Adrenal gland (tissue), 12 donors: ENCODE measurements around the gene CMC4. TPM values are rescaled to one million over a fixed set of nuclear protein-coding genes. Genes with fewer than 3 reads are reported as not detected.

Experiments
- DNase-seq, 7 donors: peaks; one replicate each; pipeline ENCODE4 v3.0.0-alpha.2; 2019 to 2020
- H3K27ac ChIP-seq, 5 donors: fragments of 200-600 bp; sonication (generic) in 4 of 5; 1 replicate in 3 of 5; 2 replicates in 2 of 5; pipeline versions ENCODE4 v1.5.1 to v1.8.0; 2016 to 2020; ENCODE audit warnings: mild to moderate bottlenecking in 1 of 5
- H3K27me3 ChIP-seq: fragments of 200-600 bp; 2 replicates; pipeline ENCODE4 v1.8.0; 2021
- H3K36me3 ChIP-seq, 2 donors: fragments of 200-600 bp; replicated peaks in 1 of 2; 1 replicate in 1 of 2; 2 replicates in 1 of 2; pipeline versions ENCODE4 v1.5.1 to v1.8.0; 2018 to 2022
- H3K4me1 ChIP-seq, 2 donors: fragments of 200-600 bp; replicated peaks in 1 of 2; 1 replicate in 1 of 2; 2 replicates in 1 of 2; pipeline versions ENCODE4 v1.5.1 to v1.8.0; 2018 to 2021
- H3K4me3 ChIP-seq, 4 donors: fragments of 200-600 bp; sonication (generic) in 3 of 4; one replicate each; pipeline ENCODE4 v1.5.1; 2016 to 2018
- H3K9me3 ChIP-seq, 3 donors: fragments of 200-600 bp; sonication (generic) in 1 of 3; replicated peaks in 1 of 3; 1 replicate in 2 of 3; 2 replicates in 1 of 3; pipeline versions ENCODE4 v1.5.1 to v1.8.0; 2016 to 2021
- CTCF ChIP-seq, 6 experiments: fragments of 450-650 bp in 4 of 6; fragments of 200-600 bp in 2 of 6; sonication (generic) in 1 of 6; IDR thresholded peaks; 1 replicate in 5 of 6; 2 replicates in 1 of 6; pipeline versions ENCODE4 v1.5.1 to v1.8.0; 2016 to 2021; ENCODE audit warnings: antibody characterized with exemption in 6 of 6, mild to moderate bottlenecking in 2 of 6, moderate library complexity in 1 of 6
- POLR2A ChIP-seq, 2 donors: fragments of 450-650 bp; IDR thresholded peaks; one replicate each; pipeline ENCODE4 v1.6.1; 2017; ENCODE audit warnings: antibody characterized with exemption in 2 of 2, mild to moderate bottlenecking in 2 of 2, moderate library complexity in 1 of 2
- WGBS, 4 donors: extraction: QIAGEN DNeasy Blood & Tissue Kit in 2 of 4; methylation state at CpG; one replicate each; pipeline versions ENCODE4 v1.1.5 to v1.1.7; 2013 to 2017; 5-methylcytosine and 5-hydroxymethylcytosine counted together
- intact Hi-C, 2 donors: fragments of 100-400 bp; cut with DNase I; formaldehyde crosslinking; loops; one replicate each; pipeline versions ENCODE4 v1.14.1 to v1.15.0; 2022 to 2023
- polyA plus RNA-seq, 3 donors: library from polyadenylated mRNA; stranded (reverse); fragments of 200-250 nt in 2 of 3; fragments of 350-450 nt in 1 of 3; fragmentation: Illumina TruSeq in 1 of 3; extraction: RNeasy Lipid Tissue Mini Kit (QIAGEN cat#74804) in 1 of 3; gene quantifications; one replicate each; pipeline ENCODE4 v1.2.3, GENCODE V29; 2013 to 2014
- total RNA-seq, 9 donors: library from RNA; depleted of rRNA in 4 of 9; stranded (reverse); fragments of >200 nt in 4 of 9; fragments of 120-200 nt in 1 of 9; fragmentation: NEBNext Ultra II Directional in 1 of 9; extraction: Animal tissue kit (Norgen Biotek cat#: 25700) in 1 of 9; gene quantifications; one replicate each; pipeline versions ENCODE4 v1.1.0 to v1.2.4, GENCODE V29; 2013 to 2023
- donor health status: healthy with polysubstance abuse.
- donor health status: Bipolar disorder and iron deficiency.
- donor health status: DM: yes; HTN: yes; CAD: no.
- donor health status: DM: no; HTN: no; CAD: no.
- donor health status: DM: no; HTN: no; CAD: no.
- donor health status: DM: yes; HTN: yes; CAD: no.

The CMC4 gene
- total and polyA plus RNA-seq, 12 donors, result 5.0 to 32.5 (median 13.7) TPM

DNA sequence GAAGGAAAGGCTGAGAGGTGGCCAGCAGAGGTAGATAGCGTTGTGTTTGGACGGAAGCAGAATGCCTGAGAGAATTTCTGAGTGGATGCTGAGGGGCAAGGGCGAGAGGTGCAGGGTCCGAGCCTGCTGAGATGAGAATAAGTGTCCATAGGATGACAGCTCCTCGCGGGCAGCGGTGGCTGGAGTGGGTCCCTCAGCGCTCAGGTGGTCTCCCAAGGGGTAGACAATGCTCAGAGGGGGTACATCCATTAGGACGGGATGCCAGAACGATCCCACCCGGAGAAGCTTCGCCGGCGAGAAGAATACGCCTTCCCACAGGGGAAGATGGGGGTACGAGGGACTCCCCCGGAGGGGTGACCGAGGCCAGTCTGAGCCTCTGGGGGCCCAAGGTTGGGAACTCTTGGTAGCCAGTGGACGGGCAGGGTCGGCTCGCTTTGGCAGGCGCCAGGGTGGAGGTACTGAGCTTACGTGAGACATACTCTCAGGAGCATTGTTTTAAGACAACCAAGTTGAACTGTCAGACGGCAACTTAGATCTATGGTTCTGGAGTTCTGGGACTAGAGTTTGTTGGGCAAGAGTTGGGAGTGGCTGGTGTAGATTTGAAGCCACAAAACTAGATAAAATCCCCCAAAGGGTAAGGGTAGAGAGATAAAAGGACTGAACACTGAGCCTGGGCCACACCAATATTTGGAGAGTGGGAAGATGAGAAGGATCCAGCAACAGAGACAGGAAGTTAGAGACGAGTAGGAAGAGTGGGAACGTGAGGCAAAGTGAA, 16.2 kb upstream of the CMC4 start:
- intact Hi-C loops, result no loop called here
- Histone ChIP-seq H3K4me3 (no peak overlapping the region), H3K36me3 (peaks cover 0 to 3% of the 10 kb centered on the region in 2 donors), H3K27ac (no peak overlapping the region), H3K9me3 (no peaks in the 10 kb centered on the region), H3K27me3 (no peaks in the 10 kb centered on the region), H3K4me1 (no peaks in the 10 kb centered on the region)
- WGBS, 4 donors, result 89 to 98% (median 94%) methylated on average over 20 to 26 of the region's 26 CpGs
- DNase-seq, result no peak
- TF ChIP-seq CTCF (IDR thresholded peaks at IDR 0.05), result no peak
- no peak for TF ChIP-seq POLR2A (IDR thresholded peaks at IDR 0.05)

DNA sequence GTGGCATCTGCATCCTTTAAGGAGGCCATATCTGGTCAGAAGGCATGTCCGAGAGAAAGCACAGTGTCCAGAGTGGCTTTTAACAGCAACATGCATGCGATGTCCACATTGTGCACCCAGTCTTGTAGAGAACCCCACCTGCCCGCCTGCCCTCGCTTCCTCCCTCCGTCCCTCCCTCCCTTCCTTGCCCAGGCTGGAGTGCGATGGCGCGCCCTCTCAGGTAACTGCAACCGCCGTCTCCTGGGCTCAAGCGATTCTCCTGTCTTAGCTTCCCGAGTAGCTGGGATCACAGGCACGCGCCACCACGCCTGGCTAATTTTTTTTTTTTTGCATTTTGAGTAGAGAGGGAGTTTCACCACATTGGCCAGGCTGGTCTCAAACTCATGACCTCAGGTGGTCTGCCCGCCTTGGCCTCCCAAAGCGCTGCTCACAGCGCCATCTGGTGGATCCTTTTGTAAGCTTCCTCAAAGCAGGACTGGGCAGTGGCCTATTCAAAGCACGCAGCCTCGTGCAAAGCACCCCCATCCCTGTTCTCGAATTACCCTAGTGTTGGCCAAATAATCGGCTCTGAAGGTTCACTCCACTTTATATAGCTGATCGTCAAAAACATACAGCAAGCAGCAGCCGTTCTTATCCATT, 15.4 kb upstream of the CMC4 start:
- no peaks in the 10 kb centered on the region for H3K9me3 ChIP-seq
- intact Hi-C loops, result no loop called here
- WGBS, 4 donors, result 73 to 86% (median 82%) methylated on average over 18 to 24 of the region's 24 CpGs
- H3K36me3 ChIP-seq, result no peaks in the 10 kb centered on the region
- H3K4me3 ChIP-seq, result no peak overlapping the region
- H3K27me3 ChIP-seq, result no peaks in the 10 kb centered on the region
- no peak overlapping the region for H3K27ac ChIP-seq
- no peak for TF ChIP-seq POLR2A (IDR thresholded peaks at IDR 0.05)
- peak in 5 of 6 experiments; percentile 31 to 50 (median 40) for TF ChIP-seq CTCF (IDR thresholded peaks at IDR 0.05)
- H3K4me1 ChIP-seq, result no peaks in the 10 kb centered on the region
- DNase-seq, result peak in 3 of 7 donors; percentile 17 to 45 (median 32)

DNA sequence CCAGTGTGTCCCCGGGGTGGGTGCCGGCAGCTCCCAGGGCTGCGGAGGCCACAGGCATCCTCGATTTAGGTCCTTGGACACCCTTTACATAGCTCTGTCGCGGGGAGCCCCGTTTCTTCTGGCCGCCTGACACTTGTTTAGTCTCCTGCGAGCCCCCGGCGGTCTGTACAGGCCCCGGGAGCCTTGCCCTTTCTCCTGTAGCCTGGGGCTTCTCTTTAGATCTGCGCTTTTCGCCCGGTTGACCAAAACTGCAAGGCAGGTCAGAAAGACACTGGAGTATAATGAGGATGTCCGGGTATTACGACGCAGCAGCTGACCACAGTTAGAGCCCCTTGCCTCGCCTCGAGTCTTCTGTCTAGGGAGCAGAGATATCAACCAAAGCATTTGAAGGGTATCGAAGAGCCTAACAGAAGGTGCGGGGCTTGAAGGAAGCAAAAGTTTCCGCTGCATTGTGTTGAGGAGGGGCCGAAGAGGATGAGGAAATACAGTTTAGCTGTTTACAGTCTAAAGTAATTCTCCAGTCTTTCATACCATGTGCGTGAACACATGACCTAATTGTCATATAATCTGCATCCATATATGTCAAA, 851 bp upstream of the CMC4 start:
- H3K4me1 ChIP-seq, result peaks cover 0 to 10% of the 10 kb centered on the region in 2 donors
- H3K27ac ChIP-seq, result peak overlapping the region; percentile 51 to 86 (median 72)
- peak in 1 of 7 donors; percentile 56 for DNase-seq
- TF ChIP-seq CTCF (IDR thresholded peaks at IDR 0.05), result no peak
- no peak for TF ChIP-seq POLR2A (IDR thresholded peaks at IDR 0.05)
- H3K36me3 ChIP-seq, result peaks cover 0 to 13% of the 10 kb centered on the region in 2 donors
- 0 to 41% (median 17%) methylated on average over 4 to 25 of the region's 25 CpGs for WGBS, 4 donors
- peak overlapping the region; percentile 26 to 60 (median 50) for H3K4me3 ChIP-seq
- no peaks in the 10 kb centered on the region for H3K9me3 ChIP-seq
- H3K27me3 ChIP-seq, result no peaks in the 10 kb centered on the region
- intact Hi-C loops, result no loop called here

DNA sequence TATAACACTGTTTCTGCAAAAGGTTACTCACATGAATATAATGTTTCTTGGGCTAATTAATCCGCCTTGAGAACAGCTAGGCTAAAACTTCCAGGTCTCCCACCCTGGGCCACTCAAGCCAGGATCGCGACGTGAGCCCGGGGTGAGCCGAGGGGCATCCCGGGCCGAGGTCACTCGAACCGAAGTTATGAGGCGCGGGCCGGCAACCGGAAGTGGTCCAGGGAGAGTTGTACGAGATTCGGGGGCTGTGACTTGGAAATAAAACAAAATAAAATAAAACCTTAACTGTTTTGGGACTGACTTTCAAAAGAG, 317 bp downstream of the CMC4 start:
- Histone ChIP-seq H3K36me3 (peaks cover 0 to 9% of the 10 kb centered on the region in 2 donors), H3K4me3 (peak overlapping the region in 2 of 4 donors; percentile 36 to 59), H3K27me3 (no peaks in the 10 kb centered on the region), H3K4me1 (peaks cover 0 to 10% of the 10 kb centered on the region in 2 donors), H3K9me3 (no peaks in the 10 kb centered on the region), H3K27ac (peak overlapping the region; percentile 21 to 86 (median 71))
- TF ChIP-seq POLR2A (IDR thresholded peaks at IDR 0.05) (no peak), CTCF (IDR thresholded peaks at IDR 0.05) (no peak)
- DNase-seq, result no peak
- 0 to 45% (median 14%) methylated on average over 7 to 16 of the region's 16 CpGs for WGBS, 4 donors
- intact Hi-C loops, result no loop called here
